ENCODE measurements around the gene DBN1.

DBN1 gene

DNA sequence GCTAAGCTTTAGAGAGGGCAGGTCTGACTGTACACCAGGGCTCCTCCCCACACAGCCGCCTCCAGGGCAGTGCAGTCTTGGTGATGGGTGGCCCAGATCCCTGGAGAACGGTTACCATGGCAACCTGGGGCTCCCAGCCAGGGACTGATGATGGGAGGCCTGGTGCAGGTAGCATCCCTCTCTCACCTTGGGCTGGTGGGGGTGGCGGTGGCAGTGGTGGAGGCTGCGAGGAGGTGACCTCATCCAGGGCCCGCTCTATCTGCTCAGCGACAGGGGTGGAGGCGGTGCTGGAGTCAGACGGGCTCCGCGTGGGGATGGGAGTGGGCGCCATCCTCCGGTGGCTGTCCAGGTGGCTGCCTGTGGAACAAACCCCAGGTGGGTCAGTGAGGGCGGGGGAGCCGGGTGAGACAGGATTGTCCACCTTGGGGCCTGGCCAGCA, 14.5 kb downstream of the DBN1 start:
- no peak overlapping the region for H3K4me3 ChIP-seq (ENCODE audit: low read depth, low read length)
- no peak for TF ChIP-seq CTCF (IDR thresholded peaks at IDR 0.05; ENCODE audit: borderline replicate concordance, insufficient read depth, low read depth, low read length)

GRCh38 chr5:177457852-177458681, 15.4 kb downstream of the DBN1 start:
- TF ChIP-seq CTCF (IDR thresholded peaks at IDR 0.05; ENCODE audit: borderline replicate concordance, insufficient read depth, low read depth, low read length): no peak
- no peak overlapping the region for H3K4me3 ChIP-seq (ENCODE audit: low read depth, low read length)

DNA sequence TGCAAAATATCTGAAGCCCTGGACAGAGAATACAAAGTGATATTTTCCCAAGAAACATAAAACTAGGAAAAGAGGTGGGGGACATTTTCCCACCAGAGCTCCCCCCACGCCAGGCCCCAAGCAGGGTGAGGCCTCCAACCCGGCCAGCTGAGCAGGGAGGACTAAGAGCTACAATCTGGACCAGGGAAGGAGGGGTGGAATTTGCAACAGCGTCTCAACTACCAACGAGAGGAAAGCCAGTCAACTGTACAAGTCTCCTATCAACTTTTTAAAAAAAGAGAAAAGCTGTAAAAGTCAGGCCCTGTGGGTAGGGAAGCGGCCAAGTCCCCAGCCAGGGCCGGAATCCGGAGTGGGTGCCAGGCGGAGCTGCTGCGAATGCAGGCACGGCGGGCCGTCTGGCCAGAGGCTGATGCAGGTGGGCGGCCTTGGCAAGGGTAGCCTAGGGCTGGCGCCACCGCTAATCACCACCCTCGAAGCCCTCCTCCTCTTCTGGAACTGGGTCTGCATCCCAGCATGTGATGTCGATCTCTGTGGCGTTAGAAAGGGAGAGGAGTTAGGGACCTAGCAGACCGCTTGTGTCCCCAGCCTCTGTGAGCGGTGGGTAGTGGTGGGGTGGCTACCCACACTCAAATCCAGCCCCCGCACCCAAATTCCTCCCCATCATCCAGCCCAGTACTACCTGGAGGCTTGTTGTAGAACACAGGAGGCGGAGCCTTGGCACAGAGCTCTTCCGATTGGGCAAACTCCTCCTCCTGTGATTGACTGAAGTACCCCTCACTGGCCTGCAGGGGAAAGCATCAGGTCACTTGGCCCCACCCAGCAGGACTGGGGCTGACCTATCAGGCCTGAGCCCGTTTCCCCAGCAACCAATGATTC, 16.2 kb downstream of the DBN1 start:
- TF ChIP-seq CTCF (IDR thresholded peaks at IDR 0.05; ENCODE audit: borderline replicate concordance, insufficient read depth, low read depth, low read length): peak; percentile 67
- no peak overlapping the region for H3K4me3 ChIP-seq (ENCODE audit: low read depth, low read length)

GRCh38 chr5:177456591-177456964, 16.9 kb downstream of the DBN1 start:
- TF ChIP-seq CTCF (IDR thresholded peaks at IDR 0.05; ENCODE audit: borderline replicate concordance, insufficient read depth, low read depth, low read length): no peak
- H3K4me3 ChIP-seq (ENCODE audit: low read depth, low read length): no peak overlapping the region

GRCh38 chr5:177455661-177456590, 17.5 kb downstream of the DBN1 start:
- TF ChIP-seq CTCF (IDR thresholded peaks at IDR 0.05; ENCODE audit: borderline replicate concordance, insufficient read depth, low read depth, low read length): peak; percentile 98
- H3K4me3 ChIP-seq (ENCODE audit: low read depth, low read length): peak overlapping the region; percentile 76

DNA sequence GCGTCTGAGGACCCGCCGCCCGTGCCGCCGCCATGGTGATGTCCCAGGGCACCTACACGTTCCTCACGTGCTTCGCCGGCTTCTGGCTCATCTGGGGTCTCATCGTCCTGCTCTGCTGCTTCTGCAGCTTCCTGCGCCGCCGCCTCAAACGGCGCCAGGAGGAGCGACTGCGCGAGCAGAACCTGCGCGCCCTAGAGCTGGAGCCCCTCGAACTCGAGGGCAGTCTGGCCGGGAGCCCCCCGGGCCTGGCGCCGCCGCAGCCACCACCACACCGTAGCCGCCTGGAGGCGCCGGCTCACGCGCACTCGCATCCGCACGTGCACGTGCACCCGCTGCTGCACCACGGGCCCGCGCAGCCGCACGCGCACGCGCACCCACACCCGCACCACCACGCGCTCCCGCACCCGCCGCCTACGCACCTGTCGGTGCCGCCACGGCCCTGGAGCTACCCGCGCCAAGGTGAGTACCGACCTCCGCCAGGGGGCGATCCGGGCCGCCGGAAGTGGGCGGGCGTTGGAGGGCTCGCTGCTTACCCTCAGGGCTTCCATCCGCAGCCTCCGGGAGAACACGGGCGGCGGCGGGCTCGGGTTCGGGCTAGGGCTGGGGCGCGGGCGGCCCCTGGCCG, 18.3 kb downstream of the DBN1 start:
- peak overlapping the region; percentile 76 for H3K4me3 ChIP-seq (ENCODE audit: low read depth, low read length)
- TF ChIP-seq CTCF (IDR thresholded peaks at IDR 0.05; ENCODE audit: borderline replicate concordance, insufficient read depth, low read depth, low read length): peak; percentile 88

Measured in GM12875 (cell line).